GM18502 (cell line): ENCODE data around the gene SLC26A1.

ENCODE experiments used
- ATAC-seq: cut with Tn5 transposase; IDR thresholded peaks from one replicate; pipeline ENCODE4 v1.9.1; 2021; ENCODE audit warnings: mild to moderate bottlenecking; ENCODE audit not compliant: unreplicated experiment, poor library complexity

The SLC26A1 gene

GRCh38 chr4:968621-969394 is 24.4 kb downstream of the SLC26A1 start:
- no peak for ATAC-seq

GRCh38 chr4:968221-968620 is 25.0 kb downstream of the SLC26A1 start:
- ATAC-seq, result no peak

GRCh38 chr4:967113-968104 is 25.8 kb downstream of the SLC26A1 start:
- ATAC-seq, result no peak

- ATAC-seq, result no peak
Measured at GRCh38 chr4:966266-967112, 26.7 kb downstream of the SLC26A1 start.

GRCh38 chr4:965766-966134 is 27.5 kb downstream of the SLC26A1 start:
- ATAC-seq, result no peak

- no peak for ATAC-seq
Measured at GRCh38 chr4:965048-965765, 28.0 kb downstream of the SLC26A1 start.

GRCh38 chr4:964346-965025 is 28.7 kb downstream of the SLC26A1 start:
- no peak for ATAC-seq

- no peak for ATAC-seq
Measured at GRCh38 chr4:963276-964225, 29.7 kb downstream of the SLC26A1 start.

GRCh38 chr4:962231-963208 is 30.7 kb downstream of the SLC26A1 start:
- ATAC-seq, result no peak

- no peak for ATAC-seq
Measured at GRCh38 chr4:961351-962230, 31.6 kb downstream of the SLC26A1 start.

GRCh38 chr4:960636-961350 is 32.4 kb downstream of the SLC26A1 start:
- ATAC-seq, result no peak

- no peak for ATAC-seq
Measured at GRCh38 chr4:960140-960635, 33.0 kb downstream of the SLC26A1 start.

GRCh38 chr4:959338-960139 is 33.7 kb downstream of the SLC26A1 start:
- no peak for ATAC-seq

GRCh38 chr4:958696-959337 is 34.4 kb downstream of the SLC26A1 start:
- no peak for ATAC-seq
